Endothelial cell of umbilical vein (primary cell): Measurements from ENCODE around the gene KLRF1. TPM values are rescaled to one million over a fixed set of nuclear protein-coding genes. Genes with fewer than 3 reads are reported as not detected.

Experiments used
- BruUV-seq: library from RNA; stranded (reverse); fragments of 400-500 nt; replicated peaks from 2 replicates; lab custom pipeline; 2021; lab: Mats Ljungman, UMichigan
- CTCF ChIA-PET: fragments of 300-600, 350-600 bp; sonication (Branson Sonifier 250); formaldehyde crosslinking; loops from one replicate; lab custom pipeline; 2021; ENCODE audit warnings: antibody characterized with exemption, inconsistent platforms; lab: Charles Lee
- POLR2A ChIA-PET: fragments of 300-600, 350-600 bp; sonication (Branson Sonifier 250); formaldehyde crosslinking; loops from one replicate; lab custom pipeline; 2021; ENCODE audit warnings: antibody characterized with exemption, inconsistent platforms; lab: Charles Lee
- DNase-seq: peaks from one replicate; pipeline ENCODE4 v3.0.0-alpha.2; 2011; ENCODE audit warnings: low read depth, low spot score
- FAIRE-seq: peaks from 2 replicates; lab custom pipeline; 2011; peaks lifted over from hg19 to GRCh38; lab: Jason Lieb, UNC
- H2AFZ ChIP-seq: 2 replicates; pipeline ENCODE4 v1.6.0; 2012; ENCODE audit warnings: low read depth, low read length, control low read depth, inconsistent platforms
- H3K27ac ChIP-seq: 2 replicates; pipeline ENCODE4 v1.5.1; 2011; ENCODE audit warnings: low read depth, mild to moderate bottlenecking, control low read depth, low read length, moderate library complexity; ENCODE audit not compliant: insufficient read depth
- H3K27me3 ChIP-seq, 2 experiments: 2 replicates each; pipeline versions ENCODE4 v1.6.0 to v1.6.1; 2011; ENCODE audit warnings: low read length in 2 of 2, mixed read lengths in 1 of 2; ENCODE audit not compliant: control insufficient read depth in 2 of 2, insufficient read depth in 2 of 2
- H3K36me3 ChIP-seq, 2 experiments: 2 replicates in 1 of 2; 3 replicates in 1 of 2; pipeline ENCODE4 v1.5.1; 2011; ENCODE audit warnings: low read length in 2 of 2, mild to moderate bottlenecking in 1 of 2, moderate library complexity in 1 of 2; ENCODE audit not compliant: control insufficient read depth in 2 of 2, insufficient read depth in 2 of 2; ENCODE audit errors: extremely low read depth in 1 of 2
- H3K4me1 ChIP-seq: 3 replicates; pipeline ENCODE4 v1.5.1; 2011; ENCODE audit warnings: mild to moderate bottlenecking, low read length; ENCODE audit not compliant: control insufficient read depth, insufficient read depth; ENCODE audit errors: extremely low read depth
- H3K4me2 ChIP-seq: 2 replicates; pipeline ENCODE4 v1.6.1; 2011; ENCODE audit warnings: low read length, control low read depth, mixed read lengths; ENCODE audit not compliant: insufficient read depth
- H3K4me3 ChIP-seq, 3 experiments: fragments of 200-600 bp in 1 of 3; sonication (generic), shearing (Covaris generic) in 1 of 3; replicated peaks in 1 of 3; 2 replicates each; pipeline ENCODE4 v1.5.1; 2011 to 2016; ENCODE audit warnings: control low read depth in 3 of 3, low read length in 3 of 3, mild to moderate bottlenecking in 2 of 3, inconsistent platforms in 1 of 3, low read depth in 1 of 3, moderate library complexity in 1 of 3; ENCODE audit not compliant: insufficient read depth in 1 of 3
- H3K79me2 ChIP-seq: 2 replicates; pipeline ENCODE4 v1.6.0; 2012; ENCODE audit warnings: low read length, inconsistent platforms; ENCODE audit not compliant: control insufficient read depth, insufficient read depth
- H3K9ac ChIP-seq: replicated peaks from 2 replicates; pipeline ENCODE3; 2011; ENCODE audit warnings: low read length, control low read depth; ENCODE audit not compliant: insufficient read depth; ENCODE audit errors: extremely low read depth
- H3K9me1 ChIP-seq: replicated peaks from 3 replicates; pipeline ENCODE4 v1.6.0; 2011; ENCODE audit warnings: mild to moderate bottlenecking, low read length; ENCODE audit not compliant: control insufficient read depth, insufficient read depth; ENCODE audit errors: extremely low read depth
- H3K9me3 ChIP-seq: replicated peaks from 2 replicates; pipeline ENCODE4 v1.5.1; 2012; ENCODE audit warnings: low read length, inconsistent platforms; ENCODE audit not compliant: control insufficient read depth, insufficient read depth
- H4K20me1 ChIP-seq: replicated peaks from 2 replicates; pipeline ENCODE3; 2011; ENCODE audit warnings: mild to moderate bottlenecking, low read length; ENCODE audit not compliant: control insufficient read depth, insufficient read depth; ENCODE audit errors: extremely low read depth
- CTCF ChIP-seq, 2 donors: IDR thresholded peaks; 1 replicate in 1 of 2; 2 replicates in 1 of 2; pipeline ENCODE4 v1.5.1; 2011; ENCODE audit warnings: low read length in 2 of 2, mild to moderate bottlenecking in 2 of 2, moderate library complexity in 2 of 2, control low read depth in 1 of 2, inconsistent platforms in 1 of 2, low read depth in 1 of 2; ENCODE audit not compliant: insufficient read depth in 1 of 2; ENCODE audit errors: extremely low read depth in 1 of 2
- EZH2 ChIP-seq: IDR thresholded peaks from 2 replicates; pipeline ENCODE4 v1.6.1; 2012; ENCODE audit warnings: borderline replicate concordance, low read depth, mild to moderate bottlenecking, moderate library complexity, low read length, inconsistent platforms; ENCODE audit not compliant: severe bottlenecking
- FOS ChIP-seq: IDR thresholded peaks from 2 replicates; pipeline ENCODE4 v1.6.1; 2011; ENCODE audit warnings: mild to moderate bottlenecking, low read length, moderate library complexity, borderline replicate concordance; ENCODE audit not compliant: insufficient read depth
- GATA2 ChIP-seq: IDR thresholded peaks from 2 replicates; pipeline ENCODE4 v1.7.0; 2011; ENCODE audit warnings: low read depth, mild to moderate bottlenecking, moderate library complexity, mixed read lengths, low read length; ENCODE audit not compliant: insufficient read length, insufficient read depth
- JUN ChIP-seq: IDR thresholded peaks from 2 replicates; pipeline ENCODE4 v1.6.1; 2011; ENCODE audit warnings: borderline replicate concordance, low read depth; ENCODE audit not compliant: insufficient read length, insufficient read depth
- MAX ChIP-seq: IDR thresholded peaks from 2 replicates; pipeline ENCODE4 v1.6.1; 2011; ENCODE audit not compliant: insufficient read depth, insufficient read length
- MYC ChIP-seq: IDR thresholded peaks from one replicate; pipeline ENCODE4 v1.6.1; 2011; ENCODE audit warnings: mild to moderate bottlenecking, low read depth, low read length
- POLR2A ChIP-seq: IDR thresholded peaks from 2 replicates; pipeline ENCODE4 v1.6.1; 2012; ENCODE audit warnings: low read depth, mild to moderate bottlenecking, control low read depth, low read length
- POLR2AphosphoS5 ChIP-seq: IDR thresholded peaks from 2 replicates; pipeline ENCODE4 v1.6.1; 2012; ENCODE audit warnings: low read depth, mild to moderate bottlenecking, control low read depth, low read length, moderate library complexity; ENCODE audit not compliant: insufficient read depth
- dilution Hi-C: fragments of 300-500 bp; cut with MboI; formaldehyde crosslinking; loops from one replicate; pipeline ENCODE4 v1.15.0; 2019; ENCODE audit warnings: low sequenced_read_pairs; ENCODE audit not compliant: extremely low pct_ligation_motif_present
- intact Hi-C: fragments of 100-400 bp; cut with micrococcal nuclease; formaldehyde crosslinking; loops from one replicate; pipeline ENCODE4 v1.10.0; 2022
- polyA plus RNA-seq, 4 experiments: library from polyadenylated mRNA; depleted of rRNA in 3 of 4; stranded (reverse) in 3 of 4; unstranded in 1 of 4; fragments of >200 nt; gene quantifications; 2 replicates each; pipeline versions ENCODE4 v1.2.1 to v1.2.3, GENCODE V29; 2011 to 2012; ENCODE audit warnings: missing spikeins in 1 of 4
- total RNA-seq: library from RNA; stranded (reverse); gene quantifications from 2 replicates; pipeline ENCODE4 v1.2.3, GENCODE V29; 2021

The KLRF1 gene
- total and polyA plus RNA-seq, 2 donors (not counting 3 experiments of a cell fraction or from before 2014, with no cell fraction given): not detected

- H3K36me3 ChIP-seq: no peaks in the 10 kb centered on the region
Measured at GRCh38 chr12:9795945-9796344, 31.3 kb upstream of the KLRF1 start.

More at GRCh38 chr12:9795945-9796344, 31.3 kb upstream of the KLRF1 start:
- no peak for FAIRE-seq
- Histone ChIP-seq H3K4me2 (no peak overlapping the region), H2AFZ (no peak overlapping the region), H4K20me1 (no peaks in the 10 kb centered on the region), H3K27me3 (no peaks in the 10 kb centered on the region), H3K9me1 (no peaks in the 10 kb centered on the region), H3K4me3 (no peak overlapping the region), H3K79me2 (no peaks in the 10 kb centered on the region), H3K4me1 (peaks cover 46% of the 10 kb centered on the region), H3K27ac (no peak overlapping the region), H3K9me3 (no peaks in the 10 kb centered on the region), H3K9ac (no peak overlapping the region)
- dilution Hi-C loops: no loop called here
- TF ChIP-seq JUN (no peak), GATA2 (no peak), MAX (no peak), MYC (no peak), CTCF (IDR thresholded peaks at IDR 0.05; ENCODE audit: extremely low read depth in 1 of 2, insufficient read depth in 1 of 2, low read depth in 1 of 2, low read length in 2 of 2) (no peak), POLR2A (no peak), FOS (no peak), EZH2 (no peak), POLR2AphosphoS5 (no peak)
- intact Hi-C loops: loop anchor here (5.0 kb wide), 1 partner anchor 236 kb away; the partner anchor contains the start of gene CLEC9A
- ChIA-PET CTCF (interaction anchor here (1.1 to 9.2 kb wide), 3 partner anchors 18 to 53 kb away, joined by 3 to 332 read pairs (median 23); no protein-coding TSS in a partner anchor), POLR2A (no interaction called here)
- no peak for DNase-seq
- no TSS peak for BruUV-seq
